Astrocyte of the hippocampus (primary cell): Measurements from ENCODE around the gene CEP85L.
A peak's percentile ranks its signal among the peaks of the same experiment; 100 is the strongest.

Experiments used
- DNase-seq: peaks from one replicate; pipeline ENCODE4 v3.0.0; 2011; ENCODE audit warnings: low read depth, low spot score

CEP85L gene

GRCh38 chr6:118542184-118542952 lies 109.0 kb downstream of the CEP85L start:
- peak; percentile 96 for DNase-seq

DNA sequence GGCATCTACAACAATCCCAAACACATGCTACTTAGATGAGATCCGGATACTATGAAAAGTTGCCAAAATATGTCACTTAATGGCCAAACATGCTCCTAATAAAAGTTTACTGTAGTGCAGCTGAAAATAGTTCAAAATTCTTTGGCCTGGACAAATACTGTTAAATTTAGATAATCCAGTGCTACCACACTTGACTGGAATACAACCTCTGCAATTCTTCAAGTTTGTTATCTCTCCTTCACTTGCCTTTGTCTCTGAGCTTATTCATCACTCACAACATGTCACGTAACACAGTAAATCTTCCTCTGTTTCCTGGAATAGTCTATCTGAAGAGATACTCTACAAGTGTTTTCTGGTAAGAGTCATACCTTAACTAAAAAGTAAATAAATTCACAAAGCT lies 113.8 kb downstream of the CEP85L start:
- peak; percentile 28 for DNase-seq

DNA sequence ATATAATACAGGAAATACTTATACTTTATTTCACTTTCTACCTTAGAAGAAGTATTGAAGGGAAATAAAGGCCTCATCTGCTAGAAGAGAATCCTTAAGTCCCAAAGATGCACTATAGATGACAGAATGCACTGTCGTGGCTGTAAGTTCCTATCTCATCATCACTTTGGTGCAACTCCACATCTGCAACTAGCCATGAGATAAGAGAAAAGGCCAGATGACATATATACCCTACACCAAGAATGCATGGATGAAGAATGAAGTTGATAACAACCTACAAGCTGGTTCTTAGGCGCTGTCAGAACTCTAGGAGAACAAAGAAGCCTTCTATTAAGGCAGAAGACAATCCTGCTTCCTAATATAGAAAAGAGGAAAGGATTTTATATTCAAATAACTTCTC lies 114.9 kb downstream of the CEP85L start:
- DNase-seq, result no peak

DNA sequence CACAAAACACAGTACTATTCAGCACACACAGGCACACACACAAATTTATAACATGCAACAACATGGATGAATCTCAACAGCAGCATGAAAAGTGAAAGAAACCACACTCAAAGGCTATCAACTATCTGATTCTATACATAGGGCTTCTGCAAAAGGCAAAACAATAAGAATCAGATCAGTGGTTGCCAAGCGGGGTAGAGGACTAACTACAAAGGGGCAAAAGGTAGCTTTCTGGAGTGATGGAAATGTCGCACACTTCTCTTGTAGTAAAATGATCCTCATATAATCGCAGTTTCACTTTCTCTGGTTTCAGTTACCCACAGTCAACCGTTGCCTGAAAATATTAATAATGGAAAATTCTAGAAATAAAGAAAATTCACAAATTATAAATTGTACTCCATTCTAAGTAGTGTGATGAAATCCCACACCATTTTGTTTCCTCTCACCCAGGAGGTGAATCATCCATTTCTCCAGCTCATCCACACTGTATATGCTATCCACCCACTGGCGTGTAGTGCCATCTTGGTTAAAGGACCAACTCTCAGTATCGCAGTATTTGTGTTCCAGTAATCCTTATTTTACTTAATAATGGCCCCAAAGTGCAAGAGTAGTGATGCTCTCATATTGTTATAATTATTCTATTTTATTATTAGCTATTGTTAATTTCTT lies 116.1 kb downstream of the CEP85L start:
- no peak for DNase-seq

GRCh38 chr6:118530942-118531341 lies 120.4 kb downstream of the CEP85L start:
- DNase-seq, result no peak

- DNase-seq, result no peak
These were observed 121.6 kb downstream of the CEP85L start for GRCh38 chr6:118529756-118530155.

DNA sequence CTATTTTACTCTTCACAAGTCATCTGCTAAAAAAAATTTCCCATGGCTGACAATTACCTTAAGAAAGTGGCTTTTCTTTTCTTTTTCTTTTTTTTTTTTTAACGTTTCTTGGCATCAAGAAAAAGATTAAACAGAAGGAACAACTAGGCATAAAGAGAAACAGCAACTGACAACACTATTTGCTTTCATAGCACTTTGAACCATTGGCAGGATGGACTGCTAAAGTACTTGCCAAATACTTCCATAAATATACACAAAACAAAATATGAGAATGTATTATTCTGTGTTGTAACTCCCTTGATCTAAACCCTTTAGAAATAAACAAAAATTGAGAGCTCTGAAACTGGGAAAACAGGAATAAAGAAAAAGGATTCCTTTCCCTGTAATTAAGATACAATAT lies 123.3 kb downstream of the CEP85L start:
- DNase-seq, result no peak

DNA sequence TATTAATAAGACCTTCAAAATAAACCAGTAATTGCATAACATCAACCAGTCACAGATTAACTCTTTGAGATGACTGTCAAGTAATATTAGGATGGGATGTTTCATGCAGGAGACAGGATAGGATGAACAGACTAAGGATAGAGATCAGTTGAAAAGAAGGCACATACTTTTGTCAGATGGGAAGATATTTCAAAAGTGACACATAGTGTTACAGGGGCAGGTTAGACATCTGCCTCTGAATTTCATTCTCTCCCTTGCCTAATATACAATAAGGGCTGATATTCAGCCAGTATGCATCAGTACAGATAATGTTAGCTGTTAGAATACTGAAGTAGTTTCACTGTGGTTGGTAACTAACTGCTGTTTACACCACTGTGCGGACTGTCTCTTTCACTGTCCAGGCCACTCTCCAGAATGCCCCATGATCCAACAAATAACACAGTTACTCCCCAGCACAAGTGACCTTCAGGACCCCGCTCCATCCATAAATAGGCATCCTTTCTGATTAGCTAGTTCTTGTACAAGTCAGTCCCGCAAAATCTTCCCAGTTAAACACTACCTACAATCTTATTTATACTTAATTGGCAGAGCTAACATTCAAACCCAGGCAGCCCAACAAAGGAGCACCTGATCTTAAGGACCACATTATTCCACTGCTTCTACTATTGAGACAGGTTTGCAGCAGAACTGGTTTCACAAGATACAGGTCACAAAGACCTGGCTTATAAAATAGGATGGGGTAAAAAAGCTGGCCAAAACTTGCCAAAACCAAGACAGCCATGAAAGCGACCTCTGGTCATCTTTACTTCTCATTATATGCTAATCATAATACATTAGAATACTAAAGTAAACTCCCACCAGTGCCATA lies 125.2 kb downstream of the CEP85L start:
- DNase-seq, result no peak

GRCh38 chr6:118524686-118525085 lies 126.7 kb downstream of the CEP85L start:
- DNase-seq, result no peak

GRCh38 chr6:118523216-118523615 lies 128.2 kb downstream of the CEP85L start:
- no peak for DNase-seq

DNA sequence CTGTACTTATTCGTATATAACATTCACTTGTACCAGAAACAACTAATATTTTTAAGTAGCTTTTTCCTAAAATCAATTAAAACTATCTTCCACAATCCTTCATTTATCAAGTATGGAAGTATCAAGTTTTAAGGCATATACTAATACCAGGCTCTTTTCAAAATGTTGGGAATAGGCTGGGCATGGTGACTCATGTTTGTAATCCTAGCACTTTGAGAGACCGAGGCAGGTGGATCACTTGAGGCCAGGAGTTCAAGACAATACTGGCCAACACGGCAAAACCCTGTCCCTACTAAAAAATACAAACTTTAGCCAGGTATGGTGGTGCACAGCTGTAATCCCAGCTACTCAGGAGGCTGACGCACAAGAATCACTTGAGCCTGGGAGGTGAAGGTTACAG lies 129.0 kb downstream of the CEP85L start:
- DNase-seq, result no peak

GRCh38 chr6:118514689-118515088 lies 136.7 kb downstream of the CEP85L start:
- no peak for DNase-seq

- DNase-seq, result no peak
These were observed 139.3 kb downstream of the CEP85L start for GRCh38 chr6:118511930-118512715.

- peak; percentile 49 for DNase-seq
These were observed 142.3 kb downstream of the CEP85L start for GRCh38 chr6:118509009-118509617.

DNA sequence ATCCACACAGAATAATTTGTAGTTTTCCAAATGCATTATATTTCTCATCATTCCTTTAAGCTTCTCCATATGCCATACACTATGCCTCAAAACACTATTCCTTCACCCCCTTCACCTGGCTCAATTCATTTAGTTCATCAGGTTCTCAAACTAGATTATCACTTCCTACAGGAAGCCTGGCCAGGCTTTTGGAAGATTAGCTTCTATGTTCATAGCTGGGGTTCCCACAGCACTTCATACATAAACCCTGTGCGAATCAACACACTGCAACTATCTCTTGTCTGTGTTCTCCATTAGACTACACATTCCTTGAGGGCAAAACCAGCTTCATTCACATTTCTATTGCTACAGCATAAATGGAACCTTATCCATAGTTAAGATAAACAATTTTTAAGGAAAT lies 143.8 kb downstream of the CEP85L start:
- DNase-seq, result no peak

DNA sequence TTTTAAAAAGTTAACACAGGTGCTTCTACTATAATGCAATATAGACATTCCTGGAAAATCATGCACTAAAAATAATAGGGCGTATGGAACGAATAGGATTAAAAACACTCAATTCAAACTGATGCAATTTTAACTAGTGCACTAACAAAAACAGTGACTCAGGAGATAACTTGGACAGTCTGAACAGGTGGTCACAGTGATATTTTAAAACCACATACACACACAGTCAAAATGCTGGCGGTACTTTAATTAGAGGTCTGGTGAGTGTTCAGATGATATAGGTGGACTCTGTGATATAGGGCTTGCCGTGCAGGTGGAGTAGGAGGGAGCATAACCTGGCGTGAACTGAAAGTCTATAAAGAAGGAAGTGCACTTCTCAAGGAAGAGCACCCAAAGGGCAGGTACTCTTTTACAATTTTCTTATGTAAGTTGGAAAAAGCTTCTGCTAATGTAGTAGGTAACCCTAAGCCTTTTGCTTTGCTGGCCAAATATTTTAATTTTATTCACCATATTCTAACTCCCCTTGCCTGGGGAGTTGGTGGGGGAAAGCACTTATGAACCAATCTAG lies 145.2 kb downstream of the CEP85L start:
- DNase-seq, result no peak

- no peak for DNase-seq
These were observed 145.7 kb downstream of the CEP85L start for GRCh38 chr6:118505656-118506055.

DNA sequence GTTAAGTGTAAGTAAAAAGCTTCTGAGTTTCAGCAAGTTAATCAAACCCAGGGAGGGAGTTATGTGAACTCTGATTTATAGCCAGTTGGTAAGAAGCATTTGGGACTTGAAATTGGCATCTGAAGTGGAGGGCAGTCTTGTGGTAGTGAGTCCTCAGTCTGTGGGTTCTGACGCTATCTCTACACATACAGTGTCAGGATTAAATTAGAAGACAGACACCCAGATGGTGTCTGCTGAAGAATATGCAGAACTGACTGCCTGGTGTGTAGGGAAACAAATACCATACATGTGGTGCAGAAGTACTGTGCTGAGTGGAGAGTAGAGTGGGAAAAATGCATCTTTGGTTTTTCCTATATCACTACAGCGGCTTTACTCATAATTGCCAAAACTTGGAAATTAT lies 146.8 kb downstream of the CEP85L start:
- DNase-seq, result no peak

DNA sequence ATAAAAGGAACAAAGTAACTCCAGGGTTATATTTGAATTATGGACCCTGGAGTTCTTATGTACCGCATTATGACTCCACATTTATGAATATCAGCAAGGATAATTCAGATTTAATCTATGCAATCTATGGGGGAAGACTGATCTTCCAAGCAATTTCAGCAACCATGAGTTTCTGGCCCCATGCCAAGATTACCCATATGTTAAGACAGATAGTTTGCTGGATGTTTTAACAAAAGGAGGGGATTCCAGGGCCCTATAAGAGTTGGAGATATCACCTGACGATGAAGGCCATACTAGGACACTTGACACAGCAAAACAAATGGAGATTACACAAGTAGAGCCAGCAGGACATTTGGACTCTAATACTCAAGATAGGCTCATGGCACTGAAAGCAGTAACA lies 149.2 kb downstream of the CEP85L start:
- no peak for DNase-seq

DNA sequence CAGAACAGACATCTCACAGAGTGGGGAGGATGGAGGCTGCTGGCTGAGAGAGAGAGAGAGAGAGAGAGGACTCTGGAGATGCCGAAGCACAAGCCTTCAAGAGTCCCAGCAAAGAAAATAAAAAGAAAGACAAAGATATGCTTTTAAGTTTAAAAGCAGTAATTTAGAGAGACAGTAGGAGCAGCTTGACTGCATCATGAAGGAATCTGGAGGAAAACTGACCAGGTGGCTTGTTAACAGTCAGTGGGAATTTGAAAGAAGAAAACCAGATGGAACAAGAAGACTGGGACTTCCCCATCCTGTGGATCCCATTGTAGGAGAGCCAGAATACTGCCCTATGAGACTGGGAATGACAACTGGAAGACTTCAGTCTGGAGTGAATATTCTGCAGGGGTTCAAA lies 149.6 kb downstream of the CEP85L start:
- DNase-seq, result no peak

GRCh38 chr6:118501099-118501498 lies 150.3 kb downstream of the CEP85L start:
- DNase-seq, result no peak
